Measurements from ENCODE around the gene LMAN2L.

- TF ChIP-seq POLR2A (IDR thresholded peaks at IDR 0.05) = no peak
- no peak for TF ChIP-seq CTCF (IDR thresholded peaks at IDR 0.05)
- TF ChIP-seq POLR2AphosphoS5 (IDR thresholded peaks at IDR 0.05) = no peak
Measured at GRCh38 chr2:96691022-96691612, 48.7 kb downstream of the LMAN2L start.

Data from suprapubic skin (tissue), 4 donors.